ENCODE results near the gene NTM.

GRCh38 chr11:131656179-131656838 is 285.9 kb downstream of the NTM start:
- TF ChIP-seq CTCF (IDR thresholded peaks at IDR 0.05) (no peak), POLR2A (IDR thresholded peaks at IDR 0.05) (no peak)

Measured in adrenal gland (tissue), 5 donors.